H1 (cell line): Measurements from ENCODE around the gene CCDC15. TPM values are rescaled to one million over a fixed set of nuclear protein-coding genes. Genes with fewer than 3 reads are reported as not detected.

Experiments used
- CTCF ChIA-PET: fragments of 300-600 bp; sonication (Branson Sonifier 250); formaldehyde crosslinking; loops from one replicate; lab custom pipeline; 2021; ENCODE audit not compliant: partially characterized antibody; lab: Charles Lee
- POLR2A ChIA-PET: fragments of 300-600 bp; sonication (Branson Sonifier 250); formaldehyde crosslinking; loops from one replicate; lab custom pipeline; 2021; ENCODE audit warnings: inconsistent platforms; ENCODE audit not compliant: partially characterized antibody; lab: Charles Lee
- DNase-seq, 2 experiments: peaks; one replicate each; pipeline versions ENCODE4 v3.0.0 to v3.0.0-alpha.2; 2010 to 2022; ENCODE audit warnings: low spot score in 2 of 2, low read depth in 1 of 2, mixed read lengths in 1 of 2
- FAIRE-seq: peaks from 2 replicates; lab custom pipeline; 2011; peaks lifted over from hg19 to GRCh38; lab: Jason Lieb, UNC
- H2AFZ ChIP-seq: 2 replicates; pipeline ENCODE4 v1.8.1; 2012; ENCODE audit warnings: low read length, inconsistent platforms
- H2AK5ac ChIP-seq: 2 replicates; pipeline ENCODE4 v1.6.1; 2013; ENCODE audit warnings: low read depth, low read length
- H2BK120ac ChIP-seq: replicated peaks from 2 replicates; pipeline ENCODE3; 2013; ENCODE audit warnings: low read depth, low read length, inconsistent platforms
- H2BK12ac ChIP-seq: 2 replicates; pipeline ENCODE4 v1.6.1; 2013; ENCODE audit warnings: low read depth, low read length
- H2BK15ac ChIP-seq: 2 replicates; pipeline ENCODE4 v1.6.1; 2013; ENCODE audit warnings: low read length
- H2BK20ac ChIP-seq: 2 replicates; pipeline ENCODE4 v1.6.1; 2013; ENCODE audit warnings: low read length
- H2BK5ac ChIP-seq: 2 replicates; pipeline ENCODE4 v1.6.1; 2013; ENCODE audit warnings: low read depth, low read length
- H3K14ac ChIP-seq: 2 replicates; pipeline ENCODE4 v1.6.1; 2013; ENCODE audit warnings: inconsistent platforms; ENCODE audit not compliant: insufficient read length
- H3K18ac ChIP-seq: 2 replicates; pipeline ENCODE4 v1.6.1; 2013; ENCODE audit warnings: low read length; ENCODE audit errors: extremely low read depth
- H3K23ac ChIP-seq: 2 replicates; pipeline ENCODE4 v1.6.1; 2013; ENCODE audit warnings: inconsistent platforms; ENCODE audit not compliant: insufficient read length
- H3K23me2 ChIP-seq: 2 replicates; pipeline ENCODE4 v1.6.1; 2013; ENCODE audit warnings: low read depth, low read length
- H3K27ac ChIP-seq: 2 replicates; pipeline ENCODE4 v1.6.1; 2011; ENCODE audit warnings: low read depth, low read length, inconsistent platforms
- H3K27me3 ChIP-seq, 4 experiments: replicated peaks in 1 of 4; 1 replicate in 1 of 4; 2 replicates in 3 of 4; pipeline versions ENCODE4 v1.6.1 to v1.8.1; 2011 to 2013; ENCODE audit warnings: low read length in 3 of 4, mild to moderate bottlenecking in 3 of 4, inconsistent platforms in 2 of 4, mixed read lengths in 2 of 4, moderate library complexity in 1 of 4; ENCODE audit not compliant: control insufficient read depth in 3 of 4, insufficient read depth in 3 of 4; ENCODE audit errors: extremely low read depth in 1 of 4
- H3K36me3 ChIP-seq, 4 experiments: 2 replicates each; pipeline versions ENCODE4 v1.6.1 to v1.8.1; 2011 to 2013; ENCODE audit warnings: mild to moderate bottlenecking in 4 of 4, low read length in 3 of 4, moderate library complexity in 2 of 4, control low read depth in 1 of 4, inconsistent platforms in 1 of 4; ENCODE audit not compliant: insufficient read depth in 4 of 4, control insufficient read depth in 2 of 4
- H3K4ac ChIP-seq: replicated peaks from 2 replicates; pipeline ENCODE3; 2013; ENCODE audit warnings: low read length, low read depth, mixed read lengths, inconsistent platforms; ENCODE audit not compliant: insufficient read length
- H3K4me1 ChIP-seq, 4 experiments: replicated peaks in 1 of 4; 1 replicate in 1 of 4; 2 replicates in 3 of 4; pipeline versions ENCODE4 v1.6.1 to v1.8.1; 2011 to 2013; ENCODE audit warnings: low read length in 3 of 4, inconsistent platforms in 2 of 4, mixed read lengths in 1 of 4; ENCODE audit not compliant: insufficient read depth in 4 of 4, control insufficient read depth in 3 of 4
- H3K4me2 ChIP-seq, 2 experiments: 2 replicates each; pipeline versions ENCODE4 v1.6.1 to v1.8.1; 2011 to 2013; ENCODE audit warnings: low read depth in 2 of 2, low read length in 2 of 2, control low read depth in 1 of 2, inconsistent platforms in 1 of 2, mild to moderate bottlenecking in 1 of 2; ENCODE audit not compliant: insufficient read depth in 1 of 2
- H3K4me3 ChIP-seq, 4 experiments: fragments of 200-600, 300-600 bp in 1 of 4; sonication (generic), shearing (Covaris generic), sonication (Bioruptor Twin) in 1 of 4; 2 replicates each; pipeline versions ENCODE4 v1.5.1 to v1.8.1; 2011 to 2016; ENCODE audit warnings: low read length in 4 of 4, low read depth in 3 of 4, control low read depth in 2 of 4, inconsistent platforms in 2 of 4, mild to moderate bottlenecking in 2 of 4, mixed read lengths in 1 of 4, moderate library complexity in 1 of 4; ENCODE audit not compliant: insufficient read depth in 2 of 4; ENCODE audit errors: extremely low read depth in 1 of 4
- H3K56ac ChIP-seq: replicated peaks from 2 replicates; pipeline ENCODE3; 2013; ENCODE audit warnings: low read depth, mild to moderate bottlenecking, mixed read lengths, low read length, inconsistent platforms; ENCODE audit not compliant: insufficient read length
- H3K79me1 ChIP-seq: 2 replicates; pipeline ENCODE4 v1.6.1; 2013; ENCODE audit warnings: low read depth, low read length, control low read depth
- H3K79me2 ChIP-seq, 2 experiments: 2 replicates each; pipeline versions ENCODE4 v1.6.1 to v1.8.1; 2012 to 2013; ENCODE audit warnings: low read length in 2 of 2, mild to moderate bottlenecking in 2 of 2, inconsistent platforms in 1 of 2; ENCODE audit not compliant: insufficient read depth in 2 of 2, control insufficient read depth in 1 of 2
- H3K9ac ChIP-seq, 4 experiments: replicated peaks in 1 of 4; 1 replicate in 1 of 4; 2 replicates in 3 of 4; pipeline versions ENCODE4 v1.6.1 to v1.8.1; 2011 to 2013; ENCODE audit warnings: low read depth in 3 of 4, low read length in 3 of 4, control low read depth in 2 of 4, mild to moderate bottlenecking in 2 of 4, moderate library complexity in 2 of 4, inconsistent platforms in 1 of 4; ENCODE audit errors: extremely low read depth in 1 of 4
- H3K9me3 ChIP-seq, 2 experiments: 2 replicates each; pipeline versions ENCODE4 v1.6.1 to v1.8.1; 2012 to 2013; ENCODE audit warnings: mild to moderate bottlenecking in 2 of 2, moderate library complexity in 2 of 2, control low read depth in 1 of 2, inconsistent platforms in 1 of 2, low read depth in 1 of 2, low read length in 1 of 2, mixed read lengths in 1 of 2; ENCODE audit not compliant: insufficient read depth in 2 of 2
- H4K20me1 ChIP-seq, 2 experiments: replicated peaks in 1 of 2; 2 replicates each; pipeline versions ENCODE3 to v1.8.1; 2011 to 2013; ENCODE audit warnings: inconsistent platforms in 2 of 2, low read length in 2 of 2, mild to moderate bottlenecking in 1 of 2; ENCODE audit not compliant: insufficient read depth in 2 of 2, control insufficient read depth in 1 of 2
- H4K5ac ChIP-seq: 2 replicates; pipeline ENCODE4 v1.6.1; 2013; ENCODE audit warnings: low read length, low read depth, mixed read lengths, inconsistent platforms; ENCODE audit not compliant: insufficient read length
- H4K8ac ChIP-seq: 2 replicates; pipeline ENCODE4 v1.8.0; 2013; ENCODE audit warnings: mild to moderate bottlenecking, moderate library complexity, low read length, inconsistent platforms; ENCODE audit not compliant: insufficient read depth; ENCODE audit errors: extremely low read depth
- H4K91ac ChIP-seq: replicated peaks from 2 replicates; pipeline ENCODE3; 2013; ENCODE audit warnings: low read length, mixed read lengths, inconsistent platforms; ENCODE audit not compliant: insufficient read length
- CBX8 ChIP-seq: fragments of 300-800, 300-1000 bp; sonication (generic); IDR thresholded peaks from 2 replicates; pipeline ENCODE4 v1.7.1; 2016; ENCODE audit warnings: low read depth, low read length, borderline replicate concordance
- CREB1 ChIP-seq: IDR thresholded peaks from 2 replicates; pipeline ENCODE4 v1.6.1; 2012; ENCODE audit warnings: inconsistent platforms
- HDAC2 ChIP-seq, 2 experiments: fragments of 300-600 bp in 1 of 2; sonication (generic) in 1 of 2; IDR thresholded peaks; 2 replicates each; pipeline ENCODE4 v1.6.1; 2011 to 2012; ENCODE audit warnings: low read depth in 2 of 2, low read length in 2 of 2, mild to moderate bottlenecking in 2 of 2, moderate library complexity in 2 of 2, borderline replicate concordance in 1 of 2, inconsistent platforms in 1 of 2
- PHF8 ChIP-seq: fragments of 200-600 bp; sonication (generic); conservative IDR thresholded peaks from 2 replicates; pipeline ENCODE4 v1.7.1; 2012; ENCODE audit warnings: low read depth, mild to moderate bottlenecking, inconsistent platforms, low read length, moderate library complexity
- RFX5 ChIP-seq: IDR thresholded peaks from 2 replicates; pipeline ENCODE4 v1.6.1; 2011; ENCODE audit warnings: low read depth, low read length, improper control_type of control experiment, borderline replicate concordance
- SRF ChIP-seq: IDR thresholded peaks from 2 replicates; pipeline ENCODE4 v1.6.1; 2011; ENCODE audit warnings: mild to moderate bottlenecking, low read depth, low read length, moderate library complexity
- TEAD4 ChIP-seq: IDR thresholded peaks from 2 replicates; pipeline ENCODE4 v1.6.1; 2012; ENCODE audit warnings: low read depth, low read length, inconsistent platforms, mixed read lengths
- ZNF274 ChIP-seq: IDR thresholded peaks from 2 replicates; pipeline ENCODE4 v1.7.0; 2012; ENCODE audit warnings: low read length, borderline replicate concordance; ENCODE audit errors: extremely low read depth
- WGBS, 2 experiments: shearing (Covaris generic) in 1 of 2; methylation state at CpG; one replicate each; pipeline versions ENCODE4 v1.1.6 to v1.1.7; 2013 to 2015; ENCODE audit warnings: low lambda C conversion rate in 2 of 2, mixed read lengths in 2 of 2, inconsistent platforms in 1 of 2, low coverage in 1 of 2, missing lambda C conversion rate in 1 of 2; ENCODE audit not compliant: insufficient replicate concordance in 2 of 2, insufficient coverage in 1 of 2, insufficient read length in 1 of 2; ENCODE audit errors: extremely low coverage in 1 of 2, missing lambda C conversion rate in 1 of 2; 5-methylcytosine and 5-hydroxymethylcytosine counted together
- polyA plus RNA-seq, 7 experiments: library from polyadenylated mRNA; depleted of rRNA in 3 of 7; stranded (reverse) in 5 of 7; unstranded in 2 of 7; fragments of >200 nt in 5 of 7; fragments of 200-250 nt in 2 of 7; gene quantifications; 1 replicate in 5 of 7; 2 replicates in 1 of 7; 4 replicates in 1 of 7; pipeline versions ENCODE4 v1.2.1 to v1.2.3, GENCODE V29; 2011 to 2013; ENCODE audit warnings: missing spikeins in 2 of 7, mixed read lengths in 2 of 7
- total RNA-seq: library from RNA; stranded (reverse); fragmentation: NEBNext Ultra II Directional; extraction: Animal tissue kit (Norgen Biotek cat#: 25700); gene quantifications from 2 replicates; pipeline ENCODE4 v1.2.1, GENCODE V29; 2021

Gene CCDC15
- total and polyA plus RNA-seq, 2 of the 8 experiments (the other 6 are each of a cell fraction or from before 2014, with no cell fraction given) = 1.5 to 3.1 TPM

- H3K79me1 ChIP-seq = no peaks in the 10 kb centered on the region
- no peaks in the 10 kb centered on the region for H3K79me2 ChIP-seq
- POLR2A ChIA-PET = no interaction called here
- H4K5ac ChIP-seq = no peak overlapping the region
- peaks cover 0 to 5% (median 1%) of the 10 kb centered on the region in 4 experiments; a peak in 3 of 7 replicates for H3K27me3 ChIP-seq
- no peak overlapping the region for H4K91ac ChIP-seq
- no peak overlapping the region for H2BK15ac ChIP-seq
- no peak overlapping the region for H2BK12ac ChIP-seq
- WGBS, 2 experiments = 92% methylated on average over 2 of the region's 3 CpGs; no CpG with 5 or more reads in 1 of the 2 experiments
- no peak overlapping the region for H3K4me3 ChIP-seq
- H3K14ac ChIP-seq = no peak overlapping the region
- no peak overlapping the region for H2AK5ac ChIP-seq
- H3K4ac ChIP-seq = no peak overlapping the region
- no peak for TF ChIP-seq ZNF274
- TF ChIP-seq SRF = no peak
- no peak for TF ChIP-seq CREB1
- TF ChIP-seq CBX8 = no peak
- TF ChIP-seq TEAD4 = no peak
- no peak for TF ChIP-seq RFX5
- TF ChIP-seq HDAC2 (IDR thresholded peaks at IDR 0.05; ENCODE audit: borderline replicate concordance in 1 of 2, low read depth in 2 of 2, low read length in 2 of 2) = no peak
- TF ChIP-seq PHF8 = no peak
- H3K56ac ChIP-seq = no peak overlapping the region
- no peak overlapping the region for H3K23ac ChIP-seq
- no peak overlapping the region for H2BK120ac ChIP-seq
- H4K8ac ChIP-seq = no peak overlapping the region
- H2AFZ ChIP-seq = no peak overlapping the region
- no peak overlapping the region for H2BK20ac ChIP-seq
- peaks cover 0 to 4% (median 2%) of the 10 kb centered on the region in 4 experiments; a peak in 3 of 7 replicates for H3K4me1 ChIP-seq
- H3K23me2 ChIP-seq = peaks cover 15% of the 10 kb centered on the region; the same call in 1 of the 2 replicates
- DNase-seq (no peak), FAIRE-seq (no peak)
- no peak overlapping the region for H3K18ac ChIP-seq
- no peaks in the 10 kb centered on the region for H3K9me3 ChIP-seq
- no peak overlapping the region for H2BK5ac ChIP-seq
- no peaks in the 10 kb centered on the region for H3K36me3 ChIP-seq
- no peak overlapping the region for H3K27ac ChIP-seq
- no peak overlapping the region for H3K9ac ChIP-seq
- no peaks in the 10 kb centered on the region for H4K20me1 ChIP-seq
- CTCF ChIA-PET = interaction anchor here (0.9 to 1.4 kb wide), 3 partner anchors 10 to 27 kb away, joined by 3 to 4 read pairs (median 3); no protein-coding TSS in a partner anchor
- no peak overlapping the region for H3K4me2 ChIP-seq
These were observed 2.7 kb upstream of the CCDC15 start for GRCh38 chr11:124951341-124951740.
